SH-SY5Y (cell line): ENCODE measurements around the gene ADA.

Source experiments
- GATA2 ChIP-seq: IDR thresholded peaks from 2 replicates; pipeline ENCODE4 v1.6.1; 2011; ENCODE audit warnings: mild to moderate bottlenecking, low read depth, low read length
- GATA3 ChIP-seq: IDR thresholded peaks from 2 replicates; pipeline ENCODE4 v1.6.1; 2011; ENCODE audit warnings: low read depth, mild to moderate bottlenecking, low read length, moderate library complexity

DNA sequence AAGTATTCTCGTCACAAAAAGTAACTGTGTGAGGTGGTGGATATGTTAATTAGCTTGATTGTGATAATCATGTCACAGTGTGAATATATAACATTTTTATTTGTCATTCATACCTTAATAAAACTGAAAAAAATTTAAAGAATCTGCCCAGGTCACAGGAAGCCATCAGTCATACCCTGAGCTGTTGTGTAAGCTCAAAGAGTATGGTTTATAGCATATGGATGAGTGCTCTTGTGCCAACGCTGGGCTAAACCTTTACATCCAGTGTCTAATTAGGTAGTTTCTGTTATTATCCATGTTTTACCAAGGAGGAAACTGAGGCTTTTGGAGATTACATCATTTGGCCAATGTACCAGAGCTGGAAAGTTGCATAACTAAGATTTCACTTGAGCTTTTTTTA lies 57.7 kb downstream of the ADA start:
- no peak for TF ChIP-seq GATA2
- no peak for TF ChIP-seq GATA3
